ENCODE data around the gene PVR.

DNA sequence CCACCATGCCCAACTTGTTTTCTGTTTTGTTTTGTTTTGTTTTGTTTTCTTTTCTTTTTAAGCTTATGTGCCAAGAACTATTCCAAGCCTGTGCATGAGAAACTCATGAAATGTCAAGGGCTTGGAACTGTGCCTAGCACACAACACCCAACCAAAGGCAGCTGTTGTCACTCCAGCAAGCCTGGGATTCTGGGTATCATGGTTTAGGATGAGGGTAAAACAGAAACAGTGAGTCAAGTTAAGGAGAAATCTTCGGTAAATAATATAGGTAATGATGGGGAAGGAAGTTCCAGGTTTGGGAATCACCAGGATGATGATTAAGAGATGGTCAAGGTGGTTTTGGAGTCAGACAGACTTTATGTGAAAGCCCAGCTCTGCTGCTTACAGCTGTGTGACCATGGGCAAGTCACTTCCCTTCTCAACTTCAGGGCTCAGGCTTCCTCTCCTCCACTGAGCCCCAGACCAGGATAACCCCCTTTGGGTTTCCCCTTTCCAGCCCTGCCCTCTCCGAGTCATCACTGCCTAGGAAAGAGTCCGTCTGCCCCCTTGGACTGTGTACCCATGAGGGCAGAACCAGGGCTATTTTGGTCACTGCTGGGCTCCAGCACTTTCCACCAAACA lies 5.0 kb downstream of the PVR start:
- TF ChIP-seq, protein P1, sequence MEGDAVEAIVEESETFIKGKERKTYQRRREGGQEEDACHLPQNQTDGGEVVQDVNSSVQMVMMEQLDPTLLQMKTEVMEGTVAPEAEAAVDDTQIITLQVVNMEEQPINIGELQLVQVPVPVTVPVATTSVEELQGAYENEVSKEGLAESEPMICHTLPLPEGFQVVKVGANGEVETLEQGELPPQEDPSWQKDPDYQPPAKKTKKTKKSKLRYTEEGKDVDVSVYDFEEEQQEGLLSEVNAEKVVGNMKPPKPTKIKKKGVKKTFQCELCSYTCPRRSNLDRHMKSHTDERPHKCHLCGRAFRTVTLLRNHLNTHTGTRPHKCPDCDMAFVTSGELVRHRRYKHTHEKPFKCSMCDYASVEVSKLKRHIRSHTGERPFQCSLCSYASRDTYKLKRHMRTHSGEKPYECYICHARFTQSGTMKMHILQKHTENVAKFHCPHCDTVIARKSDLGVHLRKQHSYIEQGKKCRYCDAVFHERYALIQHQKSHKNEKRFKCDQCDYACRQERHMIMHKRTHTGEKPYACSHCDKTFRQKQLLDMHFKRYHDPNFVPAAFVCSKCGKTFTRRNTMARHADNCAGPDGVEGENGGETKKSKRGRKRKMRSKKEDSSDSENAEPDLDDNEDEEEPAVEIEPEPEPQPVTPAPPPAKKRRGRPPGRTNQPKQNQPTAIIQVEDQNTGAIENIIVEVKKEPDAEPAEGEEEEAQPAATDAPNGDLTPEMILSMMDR (IDR thresholded peaks at IDR 0.05; ENCODE audit: insufficient read depth, low read length), result no peak
- TF ChIP-seq POLR2AphosphoS5 (IDR thresholded peaks at IDR 0.05; ENCODE audit: low read depth) (no peak), SPI1 (IDR thresholded peaks at IDR 0.05; ENCODE audit: borderline replicate concordance, low read depth) (peak; percentile 28)
